SK-N-SH treated with all-trans-retinoic acid at 6 μM for 48 hours (cell line): ENCODE data around the gene TTYH3.
A peak's percentile ranks its signal among the peaks of the same experiment; 100 is the strongest.

Source experiments
- ATAC-seq: fragments of 200-7000 bp; cut with Tn5 transposase; 3 replicates; pipeline ENCODE4 v1.9.1; 2020; ENCODE audit warnings: mild to moderate bottlenecking, moderate library complexity
- ARNTL ChIP-seq: fragments of 450-650 bp; formaldehyde crosslinking; IDR thresholded peaks from 2 replicates; pipeline ENCODE4 v1.5.0; 2020; ENCODE audit warnings: low read depth, mild to moderate bottlenecking, moderate library complexity, borderline replicate concordance
- CSDC2 ChIP-seq: fragments of 250-450 bp; sonication (Bioruptor Pico); IDR thresholded peaks from 2 replicates; pipeline ENCODE4 v1.5.0; 2020; ENCODE audit warnings: mild to moderate bottlenecking, moderate library complexity
- ESRRG ChIP-seq: fragments of 250-450 bp; sonication (Bioruptor Pico); IDR thresholded peaks from 2 replicates; pipeline ENCODE4 v1.6.1; 2021; ENCODE audit warnings: mild to moderate bottlenecking
- GLIS3 ChIP-seq: fragments of 250-450 bp; sonication (Bioruptor Pico); IDR thresholded peaks from 2 replicates; pipeline ENCODE4 v1.5.0; 2020; ENCODE audit warnings: mild to moderate bottlenecking, moderate library complexity
- ISL1 ChIP-seq: fragments of 250-450 bp; sonication (Bioruptor Pico); IDR thresholded peaks from 2 replicates; pipeline ENCODE4 v2.1.2; 2022; ENCODE audit warnings: mild to moderate bottlenecking, moderate library complexity
- OSR1 ChIP-seq: fragments of 250-450 bp; sonication (Bioruptor Pico); IDR thresholded peaks from 2 replicates; pipeline ENCODE4 v1.8.0; 2022; ENCODE audit warnings: moderate library complexity, mild to moderate bottlenecking, inconsistent platforms
- PPARA ChIP-seq: fragments of 250-450 bp; sonication (Bioruptor Pico); IDR thresholded peaks from 2 replicates; pipeline ENCODE4 v1.5.0; 2020; ENCODE audit warnings: mild to moderate bottlenecking, borderline replicate concordance
- RARB ChIP-seq: fragments of 250-450 bp; sonication (Bioruptor Pico); IDR thresholded peaks from 2 replicates; pipeline ENCODE4 v1.8.0; 2021; ENCODE audit warnings: mild to moderate bottlenecking, moderate library complexity
- SNAI2 ChIP-seq: fragments of 250-450 bp; sonication (Bioruptor Pico); IDR thresholded peaks from 2 replicates; pipeline ENCODE4 v1.5.0; 2020; ENCODE audit warnings: mild to moderate bottlenecking, moderate library complexity
- TCF4 ChIP-seq: fragments of 250-450 bp; sonication (Bioruptor Pico); IDR thresholded peaks from 2 replicates; pipeline ENCODE4 v1.8.0; 2021; ENCODE audit warnings: mild to moderate bottlenecking, moderate library complexity, borderline replicate concordance
- TOX ChIP-seq: fragments of 250-450 bp; sonication (Bioruptor Pico); IDR thresholded peaks from 2 replicates; pipeline ENCODE4 v1.8.0; 2021; ENCODE audit warnings: mild to moderate bottlenecking, moderate library complexity, borderline replicate concordance
- ZFP3 ChIP-seq: fragments of 250-450 bp; sonication (Bioruptor Pico); IDR thresholded peaks from 2 replicates; pipeline ENCODE4 v1.5.0; 2020; ENCODE audit warnings: mild to moderate bottlenecking, moderate library complexity
- ZFP30 ChIP-seq: fragments of 450-650 bp; formaldehyde crosslinking; IDR thresholded peaks from 2 replicates; pipeline ENCODE4 v1.5.0; 2022; ENCODE audit warnings: mild to moderate bottlenecking, moderate library complexity
- ZNF565 ChIP-seq: fragments of 450-650 bp; formaldehyde crosslinking; conservative IDR thresholded peaks from 2 replicates; pipeline ENCODE4 v1.5.0; 2020; ENCODE audit warnings: low read depth, mild to moderate bottlenecking, moderate library complexity
- ZNF70 ChIP-seq: fragments of 450-650 bp; formaldehyde crosslinking; IDR thresholded peaks from 2 replicates; pipeline ENCODE4 v1.5.0; 2020; ENCODE audit warnings: mild to moderate bottlenecking, moderate library complexity
- ZNF8 ChIP-seq: fragments of 450-650 bp; formaldehyde crosslinking; IDR thresholded peaks from 2 replicates; pipeline ENCODE4 v1.5.0; 2020; ENCODE audit warnings: mild to moderate bottlenecking, moderate library complexity
- TF ChIP-seq, protein P1 (sequence below): fragments of 250-450 bp; sonication (Bioruptor Pico); IDR thresholded peaks from 2 replicates; pipeline ENCODE4 v1.8.0; 2020; ENCODE audit warnings: mild to moderate bottlenecking, moderate library complexity, borderline replicate concordance
- TF ChIP-seq, protein P2 (sequence below): fragments of 250-450 bp; sonication (Bioruptor Pico); IDR thresholded peaks from 2 replicates; pipeline ENCODE4 v1.5.0; 2020; ENCODE audit warnings: mild to moderate bottlenecking, moderate library complexity
- TF ChIP-seq, protein P3 (sequence below): fragments of 250-450 bp; sonication (Bioruptor Pico); IDR thresholded peaks from 2 replicates; pipeline ENCODE4 v1.8.0; 2021; ENCODE audit warnings: low read depth, mild to moderate bottlenecking, moderate library complexity, borderline replicate concordance
- TF ChIP-seq, protein P4 (sequence below): fragments of 250-450 bp; sonication (Bioruptor Pico); IDR thresholded peaks from 2 replicates; pipeline ENCODE4 v1.5.1; 2020; ENCODE audit warnings: low read depth, mild to moderate bottlenecking, moderate library complexity

Gene TTYH3

DNA sequence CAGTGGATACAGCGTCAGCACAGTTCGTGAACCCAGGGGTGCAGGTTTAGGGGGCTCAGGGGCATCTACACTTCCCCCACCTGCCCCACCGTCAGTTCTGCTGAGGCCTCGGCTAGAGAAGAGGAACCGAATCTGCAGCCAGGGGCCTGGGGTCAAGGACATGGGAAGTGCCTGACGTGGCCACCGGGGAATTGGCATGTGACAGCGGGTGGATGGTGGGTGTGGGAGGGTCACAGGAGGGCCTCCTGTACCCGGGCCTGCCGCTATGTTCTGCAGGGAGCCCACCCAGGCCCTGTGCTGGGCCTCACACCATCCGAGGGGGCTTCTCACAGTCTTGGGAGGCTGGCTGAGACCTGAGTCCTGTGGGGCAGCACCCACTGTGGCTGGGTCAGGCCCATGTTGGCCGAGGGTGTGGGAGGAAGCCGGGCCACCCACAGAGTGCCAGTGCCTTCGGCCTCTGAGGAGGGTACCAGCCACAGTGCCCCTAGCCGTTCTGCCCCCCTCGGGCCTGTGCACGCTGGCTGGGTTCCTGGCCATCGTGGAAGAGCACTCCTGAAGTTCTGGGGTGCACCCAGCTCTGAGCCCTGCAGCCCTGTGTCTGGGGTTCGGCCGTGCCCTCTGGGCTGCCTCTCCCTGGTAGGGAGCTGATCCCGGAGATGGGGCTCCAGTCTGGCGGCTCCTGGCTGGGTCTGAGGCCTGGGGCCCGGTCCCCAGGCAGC lies 5.9 kb downstream of the TTYH3 start:
- TF ChIP-seq TOX (CRISPR knock-in tag) (no peak), SNAI2 (no peak), ZNF565 (CRISPR knock-in tag) (no peak), TCF4 (CRISPR knock-in tag) (no peak), GLIS3 (no peak), ZFP30 (CRISPR knock-in tag) (no peak), ARNTL (CRISPR knock-in tag) (no peak), ZNF70 (CRISPR knock-in tag) (no peak), PPARA (CRISPR knock-in tag) (no peak), ZNF8 (CRISPR knock-in tag) (no peak), OSR1 (CRISPR knock-in tag) (no peak), ISL1 (no peak), ESRRG (no peak), CSDC2 (no peak), ZFP3 (CRISPR knock-in tag) (no peak), RARB (CRISPR knock-in tag) (no peak)
- TF ChIP-seq, protein P1, sequence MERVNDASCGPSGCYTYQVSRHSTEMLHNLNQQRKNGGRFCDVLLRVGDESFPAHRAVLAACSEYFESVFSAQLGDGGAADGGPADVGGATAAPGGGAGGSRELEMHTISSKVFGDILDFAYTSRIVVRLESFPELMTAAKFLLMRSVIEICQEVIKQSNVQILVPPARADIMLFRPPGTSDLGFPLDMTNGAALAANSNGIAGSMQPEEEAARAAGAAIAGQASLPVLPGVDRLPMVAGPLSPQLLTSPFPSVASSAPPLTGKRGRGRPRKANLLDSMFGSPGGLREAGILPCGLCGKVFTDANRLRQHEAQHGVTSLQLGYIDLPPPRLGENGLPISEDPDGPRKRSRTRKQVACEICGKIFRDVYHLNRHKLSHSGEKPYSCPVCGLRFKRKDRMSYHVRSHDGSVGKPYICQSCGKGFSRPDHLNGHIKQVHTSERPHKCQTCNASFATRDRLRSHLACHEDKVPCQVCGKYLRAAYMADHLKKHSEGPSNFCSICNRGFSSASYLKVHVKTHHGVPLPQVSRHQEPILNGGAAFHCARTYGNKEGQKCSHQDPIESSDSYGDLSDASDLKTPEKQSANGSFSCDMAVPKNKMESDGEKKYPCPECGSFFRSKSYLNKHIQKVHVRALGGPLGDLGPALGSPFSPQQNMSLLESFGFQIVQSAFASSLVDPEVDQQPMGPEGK (CRISPR knock-in tag): no peak
- TF ChIP-seq, protein P2, sequence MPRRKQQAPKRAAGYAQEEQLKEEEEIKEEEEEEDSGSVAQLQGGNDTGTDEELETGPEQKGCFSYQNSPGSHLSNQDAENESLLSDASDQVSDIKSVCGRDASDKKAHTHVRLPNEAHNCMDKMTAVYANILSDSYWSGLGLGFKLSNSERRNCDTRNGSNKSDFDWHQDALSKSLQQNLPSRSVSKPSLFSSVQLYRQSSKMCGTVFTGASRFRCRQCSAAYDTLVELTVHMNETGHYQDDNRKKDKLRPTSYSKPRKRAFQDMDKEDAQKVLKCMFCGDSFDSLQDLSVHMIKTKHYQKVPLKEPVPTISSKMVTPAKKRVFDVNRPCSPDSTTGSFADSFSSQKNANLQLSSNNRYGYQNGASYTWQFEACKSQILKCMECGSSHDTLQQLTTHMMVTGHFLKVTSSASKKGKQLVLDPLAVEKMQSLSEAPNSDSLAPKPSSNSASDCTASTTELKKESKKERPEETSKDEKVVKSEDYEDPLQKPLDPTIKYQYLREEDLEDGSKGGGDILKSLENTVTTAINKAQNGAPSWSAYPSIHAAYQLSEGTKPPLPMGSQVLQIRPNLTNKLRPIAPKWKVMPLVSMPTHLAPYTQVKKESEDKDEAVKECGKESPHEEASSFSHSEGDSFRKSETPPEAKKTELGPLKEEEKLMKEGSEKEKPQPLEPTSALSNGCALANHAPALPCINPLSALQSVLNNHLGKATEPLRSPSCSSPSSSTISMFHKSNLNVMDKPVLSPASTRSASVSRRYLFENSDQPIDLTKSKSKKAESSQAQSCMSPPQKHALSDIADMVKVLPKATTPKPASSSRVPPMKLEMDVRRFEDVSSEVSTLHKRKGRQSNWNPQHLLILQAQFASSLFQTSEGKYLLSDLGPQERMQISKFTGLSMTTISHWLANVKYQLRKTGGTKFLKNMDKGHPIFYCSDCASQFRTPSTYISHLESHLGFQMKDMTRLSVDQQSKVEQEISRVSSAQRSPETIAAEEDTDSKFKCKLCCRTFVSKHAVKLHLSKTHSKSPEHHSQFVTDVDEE (CRISPR knock-in tag): no peak
- TF ChIP-seq, protein P3, sequence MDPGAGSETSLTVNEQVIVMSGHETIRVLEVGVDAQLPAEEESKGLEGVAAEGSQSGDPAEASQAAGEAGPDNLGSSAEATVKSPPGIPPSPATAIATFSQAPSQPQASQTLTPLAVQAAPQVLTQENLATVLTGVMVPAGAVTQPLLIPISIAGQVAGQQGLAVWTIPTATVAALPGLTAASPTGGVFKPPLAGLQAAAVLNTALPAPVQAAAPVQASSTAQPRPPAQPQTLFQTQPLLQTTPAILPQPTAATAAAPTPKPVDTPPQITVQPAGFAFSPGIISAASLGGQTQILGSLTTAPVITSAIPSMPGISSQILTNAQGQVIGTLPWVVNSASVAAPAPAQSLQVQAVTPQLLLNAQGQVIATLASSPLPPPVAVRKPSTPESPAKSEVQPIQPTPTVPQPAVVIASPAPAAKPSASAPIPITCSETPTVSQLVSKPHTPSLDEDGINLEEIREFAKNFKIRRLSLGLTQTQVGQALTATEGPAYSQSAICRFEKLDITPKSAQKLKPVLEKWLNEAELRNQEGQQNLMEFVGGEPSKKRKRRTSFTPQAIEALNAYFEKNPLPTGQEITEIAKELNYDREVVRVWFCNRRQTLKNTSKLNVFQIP (CRISPR knock-in tag): no peak
- TF ChIP-seq, protein P4, sequence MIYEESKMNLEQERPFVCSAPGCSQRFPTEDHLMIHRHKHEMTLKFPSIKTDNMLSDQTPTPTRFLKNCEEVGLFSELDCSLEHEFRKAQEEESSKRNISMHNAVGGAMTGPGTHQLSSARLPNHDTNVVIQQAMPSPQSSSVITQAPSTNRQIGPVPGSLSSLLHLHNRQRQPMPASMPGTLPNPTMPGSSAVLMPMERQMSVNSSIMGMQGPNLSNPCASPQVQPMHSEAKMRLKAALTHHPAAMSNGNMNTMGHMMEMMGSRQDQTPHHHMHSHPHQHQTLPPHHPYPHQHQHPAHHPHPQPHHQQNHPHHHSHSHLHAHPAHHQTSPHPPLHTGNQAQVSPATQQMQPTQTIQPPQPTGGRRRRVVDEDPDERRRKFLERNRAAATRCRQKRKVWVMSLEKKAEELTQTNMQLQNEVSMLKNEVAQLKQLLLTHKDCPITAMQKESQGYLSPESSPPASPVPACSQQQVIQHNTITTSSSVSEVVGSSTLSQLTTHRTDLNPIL: no peak
- ATAC-seq: peak; percentile 1

DNA sequence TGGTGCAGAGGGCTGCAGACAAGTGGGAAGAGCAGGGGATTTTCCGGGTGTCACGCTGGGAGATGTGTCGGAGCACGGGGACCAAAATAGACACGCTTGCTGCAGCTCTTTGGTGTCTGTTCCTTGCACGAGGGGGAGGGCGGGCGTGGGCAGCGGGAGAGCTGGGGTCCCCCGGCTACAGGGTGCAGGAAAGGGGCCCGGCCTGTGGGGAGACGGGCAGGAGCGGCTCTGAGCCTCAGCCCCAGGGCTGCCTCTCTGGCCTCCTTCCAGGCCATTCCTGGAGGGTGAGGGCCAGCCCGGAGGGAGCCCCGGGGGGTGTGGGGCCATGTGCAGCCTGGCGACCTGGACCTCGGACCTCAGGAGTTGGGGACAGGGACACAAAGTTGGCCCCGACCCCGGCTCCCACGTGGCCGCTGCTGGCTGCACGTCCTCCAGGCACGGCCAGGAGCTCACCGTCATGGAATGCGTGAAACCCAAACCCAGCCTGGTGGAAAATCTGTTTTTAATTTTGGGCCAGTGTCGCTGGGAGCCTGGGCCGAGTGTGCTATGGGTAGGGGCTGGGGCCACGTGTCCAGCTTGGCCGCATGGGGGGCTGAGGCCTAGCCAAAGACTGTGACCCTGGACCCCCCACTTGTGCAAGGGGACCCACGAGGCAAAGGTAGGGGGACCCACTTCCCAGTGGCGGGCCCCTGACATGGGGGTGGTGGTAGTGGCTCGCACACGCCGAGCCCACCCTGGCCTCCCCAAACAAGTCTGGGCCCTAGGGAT lies 6.6 kb downstream of the TTYH3 start:
- TF ChIP-seq OSR1 (CRISPR knock-in tag): no peak
- 0 out of 2 replicates have a peak, but pooled peaks have one; percentile 12 for TF ChIP-seq ZNF70 (CRISPR knock-in tag)
- TF ChIP-seq ZFP3 (CRISPR knock-in tag): 0 out of 2 replicates have a peak, but pooled peaks have one; percentile 13
- TF ChIP-seq, protein P1 (CRISPR knock-in tag): no peak
- peak; percentile 83 for TF ChIP-seq TCF4 (CRISPR knock-in tag)
- TF ChIP-seq ZNF565 (CRISPR knock-in tag): no peak
- no peak for TF ChIP-seq ZFP30 (CRISPR knock-in tag)
- no peak for TF ChIP-seq CSDC2
- peak; percentile 66 for ATAC-seq
